Stomach (tissue), 4 donors: Measurements from ENCODE around the gene HES6.

ENCODE experiments used
- POLR2A ChIP-seq, 4 donors: fragments of 450-650 bp; IDR thresholded peaks; one replicate each; pipeline ENCODE4 v1.6.1; 2016; ENCODE audit warnings: antibody characterized with exemption in 4 of 4, control low read depth in 2 of 4, mild to moderate bottlenecking in 1 of 4, moderate library complexity in 1 of 4
- TF ChIP-seq, protein P1 (sequence below), 7 experiments: fragments of 450-650 bp in 4 of 7; fragments of 200-600 bp in 3 of 7; sonication (generic) in 3 of 7; IDR thresholded peaks; one replicate each; pipeline ENCODE4 v1.5.1; 2016 to 2019; ENCODE audit warnings: antibody characterized with exemption in 7 of 7, control low read depth in 2 of 7, mild to moderate bottlenecking in 1 of 7

GRCh38 chr2:238279324-238279682 lies 39.5 kb upstream of the HES6 start:
- no peak for TF ChIP-seq POLR2A (IDR thresholded peaks at IDR 0.05)
- TF ChIP-seq, protein P1, sequence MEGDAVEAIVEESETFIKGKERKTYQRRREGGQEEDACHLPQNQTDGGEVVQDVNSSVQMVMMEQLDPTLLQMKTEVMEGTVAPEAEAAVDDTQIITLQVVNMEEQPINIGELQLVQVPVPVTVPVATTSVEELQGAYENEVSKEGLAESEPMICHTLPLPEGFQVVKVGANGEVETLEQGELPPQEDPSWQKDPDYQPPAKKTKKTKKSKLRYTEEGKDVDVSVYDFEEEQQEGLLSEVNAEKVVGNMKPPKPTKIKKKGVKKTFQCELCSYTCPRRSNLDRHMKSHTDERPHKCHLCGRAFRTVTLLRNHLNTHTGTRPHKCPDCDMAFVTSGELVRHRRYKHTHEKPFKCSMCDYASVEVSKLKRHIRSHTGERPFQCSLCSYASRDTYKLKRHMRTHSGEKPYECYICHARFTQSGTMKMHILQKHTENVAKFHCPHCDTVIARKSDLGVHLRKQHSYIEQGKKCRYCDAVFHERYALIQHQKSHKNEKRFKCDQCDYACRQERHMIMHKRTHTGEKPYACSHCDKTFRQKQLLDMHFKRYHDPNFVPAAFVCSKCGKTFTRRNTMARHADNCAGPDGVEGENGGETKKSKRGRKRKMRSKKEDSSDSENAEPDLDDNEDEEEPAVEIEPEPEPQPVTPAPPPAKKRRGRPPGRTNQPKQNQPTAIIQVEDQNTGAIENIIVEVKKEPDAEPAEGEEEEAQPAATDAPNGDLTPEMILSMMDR (IDR thresholded peaks at IDR 0.05) = no peak
